Endodermal cell (in vitro differentiated cells): ENCODE results near the gene TMEM150A. TPM values are rescaled to one million over a fixed set of nuclear protein-coding genes. Genes with fewer than 3 reads are reported as not detected.
"Not testable (repeated sequence)": the region's sequence is repeated elsewhere in the genome, so short reads cannot be mapped to it uniquely, and the experiment has no call there.

Experiments
- DNase-seq: peaks from one replicate; pipeline ENCODE4 v3.0.0-alpha.2; 2017
- H3K27ac ChIP-seq: 2 replicates; pipeline ENCODE4 v1.5.1; 2013; ENCODE audit warnings: mild to moderate bottlenecking, low read depth, low read length, moderate library complexity
- H3K27me3 ChIP-seq: 2 replicates; pipeline ENCODE4 v1.6.1; 2013; ENCODE audit warnings: mild to moderate bottlenecking, low read length, moderate library complexity; ENCODE audit not compliant: insufficient read depth, control insufficient read depth, poor library complexity, severe bottlenecking
- H3K36me3 ChIP-seq: 2 replicates; pipeline ENCODE4 v1.7.0; 2013; ENCODE audit warnings: mild to moderate bottlenecking, low read length, moderate library complexity; ENCODE audit not compliant: control insufficient read depth, insufficient read depth
- H3K4me1 ChIP-seq: one replicate; pipeline ENCODE4 v1.7.0; 2013; ENCODE audit warnings: low read length; ENCODE audit not compliant: control insufficient read depth, insufficient read depth
- H3K4me3 ChIP-seq: 2 replicates; pipeline ENCODE4 v1.5.1; 2013; ENCODE audit warnings: mild to moderate bottlenecking, low read length, moderate library complexity
- H3K9ac ChIP-seq: 2 replicates; pipeline ENCODE4 v1.6.1; 2013; ENCODE audit warnings: mild to moderate bottlenecking, low read length, moderate library complexity; ENCODE audit not compliant: poor library complexity, severe bottlenecking; ENCODE audit errors: extremely low read depth
- H3K9me3 ChIP-seq: 2 replicates; pipeline ENCODE4 v1.6.1; 2013; ENCODE audit warnings: mild to moderate bottlenecking, low read length, moderate library complexity; ENCODE audit not compliant: control insufficient read depth
- H3K27ac Mint-ChIP-seq: 2 replicates; pipeline ENCODE4 v1.8.0; 2020; ENCODE audit warnings: mixed read lengths
- H3K27me3 Mint-ChIP-seq: 2 replicates; pipeline ENCODE4 v1.8.0; 2021; ENCODE audit warnings: mild to moderate bottlenecking, mixed read lengths; ENCODE audit not compliant: insufficient read depth
- H3K36me3 Mint-ChIP-seq: 2 replicates; pipeline ENCODE4 v1.8.0; 2020; ENCODE audit warnings: low read depth, mixed read lengths
- H3K4me1 Mint-ChIP-seq: 2 replicates; pipeline ENCODE4 v1.8.0; 2020; ENCODE audit warnings: mixed read lengths
- H3K4me3 Mint-ChIP-seq: 2 replicates; pipeline ENCODE4 v1.8.0; 2020; ENCODE audit warnings: mild to moderate bottlenecking, moderate library complexity, mixed read lengths
- H3K9me3 Mint-ChIP-seq: 2 replicates; pipeline ENCODE4 v1.8.0; 2020; ENCODE audit warnings: mild to moderate bottlenecking, mixed read lengths
- CTCF ChIP-seq: fragments of 200-600 bp; sonication (generic); conservative IDR thresholded peaks from 2 replicates; pipeline ENCODE4 v1.5.0; 2021; ENCODE audit warnings: antibody characterized with exemption, mild to moderate bottlenecking
- WGBS, 2 experiments: methylation state at CpG; one replicate each; pipeline versions ENCODE4 v1.1.5 to v1.1.7; 2013; ENCODE audit warnings: missing lambda C conversion rate in 2 of 2, mixed read lengths in 1 of 2; ENCODE audit not compliant: insufficient coverage in 1 of 2, insufficient read length in 1 of 2; 5-methylcytosine and 5-hydroxymethylcytosine counted together
- total RNA-seq, 2 donors: library from RNA; stranded (reverse); fragmentation: NEBNext Ultra II Directional in 1 of 2; extraction: Animal tissue kit (Norgen Biotek cat#: 25700) in 1 of 2; gene quantifications; 2 replicates in 1 of 2; 3 replicates in 1 of 2; pipeline ENCODE4 v1.2.1, GENCODE V29; 2021

The TMEM150A gene
- total RNA-seq, 2 donors from 2014 or later, result 23.8 to 32.2 TPM

GRCh38 chr2:85593023-85593422 lies 9.5 kb downstream of the TMEM150A start:
- no peaks in the 10 kb centered on the region for H3K27me3 Mint-ChIP-seq
- H3K4me3 Mint-ChIP-seq, result no peak overlapping the region

GRCh38 chr2:85592299-85592698 lies 10.2 kb downstream of the TMEM150A start:
- H3K36me3 ChIP-seq, result peaks cover 13% of the 10 kb centered on the region
- peaks cover 33% of the 10 kb centered on the region for H3K4me1 Mint-ChIP-seq
- H3K27me3 ChIP-seq, H3K27ac ChIP-seq, H3K9ac ChIP-seq, H3K4me3 Mint-ChIP-seq, H3K27me3 Mint-ChIP-seq, H3K4me3 ChIP-seq, H3K9me3 ChIP-seq, DNase-seq, H3K27ac Mint-ChIP-seq, H3K4me1 ChIP-seq, H3K36me3 Mint-ChIP-seq, H3K9me3 Mint-ChIP-seq: not testable (repeated sequence)
- 94% methylated on average over 5 to 9 of the region's 9 CpGs for WGBS, 2 experiments

More at GRCh38 chr2:85593023-85593422, 9.5 kb downstream of the TMEM150A start:
- WGBS, 2 experiments, result 67 to 83% methylated on average over 2 to 3 of the region's 3 CpGs
- TF ChIP-seq CTCF, result no peak
- Mint-ChIP-seq H3K9me3 (no peaks in the 10 kb centered on the region), H3K36me3 (peaks cover 12% of the 10 kb centered on the region), H3K27ac (no peak overlapping the region), H3K4me1 (peaks cover 31% of the 10 kb centered on the region)
- H3K36me3 ChIP-seq, result peaks cover 20% of the 10 kb centered on the region
- no peaks in the 10 kb centered on the region for H3K27me3 ChIP-seq
- H3K27ac ChIP-seq, result no peak overlapping the region
- H3K4me1 ChIP-seq, result peaks cover 4% of the 10 kb centered on the region
- H3K9me3 ChIP-seq, result no peaks in the 10 kb centered on the region
- DNase-seq, result no peak
- no peak overlapping the region for H3K4me3 ChIP-seq
- H3K9ac ChIP-seq, result no peak overlapping the region

GRCh38 chr2:85591563-85591962 lies 10.9 kb downstream of the TMEM150A start:
- H3K27me3 Mint-ChIP-seq, result no peaks in the 10 kb centered on the region
- Histone ChIP-seq H3K27me3 (no peaks in the 10 kb centered on the region), H3K9me3 (no peaks in the 10 kb centered on the region), H3K4me1 (peaks cover 3% of the 10 kb centered on the region), H3K36me3 (peaks cover 6% of the 10 kb centered on the region), H3K27ac (no peak overlapping the region), H3K4me3 (no peak overlapping the region), H3K9ac (no peak overlapping the region)
- DNase-seq, result no peak
- H3K27ac Mint-ChIP-seq, result no peak overlapping the region
- no peak for TF ChIP-seq CTCF
- no peaks in the 10 kb centered on the region for H3K9me3 Mint-ChIP-seq
- H3K36me3 Mint-ChIP-seq, result peaks cover under 1% of the 10 kb centered on the region
- 89 to 90% methylated on average over 12 of the region's 12 CpGs for WGBS, 2 experiments
- H3K4me1 Mint-ChIP-seq, result peaks cover 29% of the 10 kb centered on the region
- H3K4me3 Mint-ChIP-seq, result no peak overlapping the region

DNA sequence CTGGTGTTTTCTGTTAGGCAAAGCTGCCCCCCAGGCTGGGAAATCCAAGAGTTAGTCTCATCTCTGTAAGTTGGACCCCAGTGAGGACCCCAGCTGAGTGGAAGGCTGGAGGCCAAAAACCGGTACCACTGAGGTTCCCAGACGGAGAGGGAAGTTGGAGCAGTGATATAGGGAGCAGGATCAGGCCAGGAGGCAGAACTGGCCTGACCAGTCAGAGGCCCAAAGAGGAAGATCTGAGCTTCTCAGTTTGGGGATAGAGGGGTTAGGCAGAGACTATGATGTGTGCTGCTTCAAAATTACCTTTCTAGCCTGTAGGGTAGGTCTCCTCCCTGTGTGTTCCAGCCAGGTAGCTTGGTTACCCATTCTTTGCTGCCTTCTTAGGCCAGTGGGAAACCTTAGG lies 11.5 kb downstream of the TMEM150A start:
- WGBS, 2 experiments, result 94% methylated on average over 2 of the region's 2 CpGs
- Mint-ChIP-seq H3K4me1 (peaks cover 27% of the 10 kb centered on the region), H3K9me3 (no peaks in the 10 kb centered on the region), H3K27me3 (no peaks in the 10 kb centered on the region), H3K36me3 (no peaks in the 10 kb centered on the region), H3K4me3 (no peak overlapping the region), H3K27ac (peak overlapping the region; percentile 89)
- Histone ChIP-seq H3K27me3 (no peaks in the 10 kb centered on the region), H3K9me3 (no peaks in the 10 kb centered on the region), H3K4me3 (no peak overlapping the region), H3K9ac (no peak overlapping the region), H3K36me3 (peaks cover 5% of the 10 kb centered on the region), H3K4me1 (peaks cover 3% of the 10 kb centered on the region), H3K27ac (no peak overlapping the region)
- no peak for DNase-seq
- TF ChIP-seq CTCF, result no peak
